Endothelial cell of umbilical vein (primary cell): ENCODE measurements around the gene SPDYE3. TPM values are rescaled to one million over a fixed set of nuclear protein-coding genes. Genes with fewer than 3 reads are reported as not detected.

Source experiments
- BruUV-seq: library from RNA; stranded (reverse); fragments of 400-500 nt; replicated peaks from 2 replicates; lab custom pipeline; 2021; lab: Mats Ljungman, UMichigan
- CTCF ChIA-PET: fragments of 300-600, 350-600 bp; sonication (Branson Sonifier 250); formaldehyde crosslinking; loops from one replicate; lab custom pipeline; 2021; ENCODE audit warnings: antibody characterized with exemption, inconsistent platforms; lab: Charles Lee
- POLR2A ChIA-PET: fragments of 300-600, 350-600 bp; sonication (Branson Sonifier 250); formaldehyde crosslinking; loops from one replicate; lab custom pipeline; 2021; ENCODE audit warnings: antibody characterized with exemption, inconsistent platforms; lab: Charles Lee
- DNase-seq: peaks from one replicate; pipeline ENCODE4 v3.0.0-alpha.2; 2011; ENCODE audit warnings: low read depth, low spot score
- FAIRE-seq: peaks from 2 replicates; lab custom pipeline; 2011; peaks lifted over from hg19 to GRCh38; lab: Jason Lieb, UNC
- H2AFZ ChIP-seq: 2 replicates; pipeline ENCODE4 v1.6.0; 2012; ENCODE audit warnings: low read depth, low read length, control low read depth, inconsistent platforms
- H3K27ac ChIP-seq: 2 replicates; pipeline ENCODE4 v1.5.1; 2011; ENCODE audit warnings: low read depth, mild to moderate bottlenecking, control low read depth, low read length, moderate library complexity; ENCODE audit not compliant: insufficient read depth
- H3K27me3 ChIP-seq, 2 experiments: 2 replicates each; pipeline versions ENCODE4 v1.6.0 to v1.6.1; 2011; ENCODE audit warnings: low read length in 2 of 2, mixed read lengths in 1 of 2; ENCODE audit not compliant: control insufficient read depth in 2 of 2, insufficient read depth in 2 of 2
- H3K36me3 ChIP-seq, 2 experiments: 2 replicates in 1 of 2; 3 replicates in 1 of 2; pipeline ENCODE4 v1.5.1; 2011; ENCODE audit warnings: low read length in 2 of 2, mild to moderate bottlenecking in 1 of 2, moderate library complexity in 1 of 2; ENCODE audit not compliant: control insufficient read depth in 2 of 2, insufficient read depth in 2 of 2; ENCODE audit errors: extremely low read depth in 1 of 2
- H3K4me1 ChIP-seq: 3 replicates; pipeline ENCODE4 v1.5.1; 2011; ENCODE audit warnings: mild to moderate bottlenecking, low read length; ENCODE audit not compliant: control insufficient read depth, insufficient read depth; ENCODE audit errors: extremely low read depth
- H3K4me2 ChIP-seq: 2 replicates; pipeline ENCODE4 v1.6.1; 2011; ENCODE audit warnings: low read length, control low read depth, mixed read lengths; ENCODE audit not compliant: insufficient read depth
- H3K4me3 ChIP-seq, 3 experiments: fragments of 200-600 bp in 1 of 3; sonication (generic), shearing (Covaris generic) in 1 of 3; replicated peaks in 1 of 3; 2 replicates each; pipeline ENCODE4 v1.5.1; 2011 to 2016; ENCODE audit warnings: control low read depth in 3 of 3, low read length in 3 of 3, mild to moderate bottlenecking in 2 of 3, inconsistent platforms in 1 of 3, low read depth in 1 of 3, moderate library complexity in 1 of 3; ENCODE audit not compliant: insufficient read depth in 1 of 3
- H3K79me2 ChIP-seq: 2 replicates; pipeline ENCODE4 v1.6.0; 2012; ENCODE audit warnings: low read length, inconsistent platforms; ENCODE audit not compliant: control insufficient read depth, insufficient read depth
- H3K9ac ChIP-seq: replicated peaks from 2 replicates; pipeline ENCODE3; 2011; ENCODE audit warnings: low read length, control low read depth; ENCODE audit not compliant: insufficient read depth; ENCODE audit errors: extremely low read depth
- H3K9me1 ChIP-seq: replicated peaks from 3 replicates; pipeline ENCODE4 v1.6.0; 2011; ENCODE audit warnings: mild to moderate bottlenecking, low read length; ENCODE audit not compliant: control insufficient read depth, insufficient read depth; ENCODE audit errors: extremely low read depth
- H3K9me3 ChIP-seq: replicated peaks from 2 replicates; pipeline ENCODE4 v1.5.1; 2012; ENCODE audit warnings: low read length, inconsistent platforms; ENCODE audit not compliant: control insufficient read depth, insufficient read depth
- H4K20me1 ChIP-seq: replicated peaks from 2 replicates; pipeline ENCODE3; 2011; ENCODE audit warnings: mild to moderate bottlenecking, low read length; ENCODE audit not compliant: control insufficient read depth, insufficient read depth; ENCODE audit errors: extremely low read depth
- CTCF ChIP-seq, 2 donors: IDR thresholded peaks; 1 replicate in 1 of 2; 2 replicates in 1 of 2; pipeline ENCODE4 v1.5.1; 2011; ENCODE audit warnings: low read length in 2 of 2, mild to moderate bottlenecking in 2 of 2, moderate library complexity in 2 of 2, control low read depth in 1 of 2, inconsistent platforms in 1 of 2, low read depth in 1 of 2; ENCODE audit not compliant: insufficient read depth in 1 of 2; ENCODE audit errors: extremely low read depth in 1 of 2
- EZH2 ChIP-seq: IDR thresholded peaks from 2 replicates; pipeline ENCODE4 v1.6.1; 2012; ENCODE audit warnings: borderline replicate concordance, low read depth, mild to moderate bottlenecking, moderate library complexity, low read length, inconsistent platforms; ENCODE audit not compliant: severe bottlenecking
- FOS ChIP-seq: IDR thresholded peaks from 2 replicates; pipeline ENCODE4 v1.6.1; 2011; ENCODE audit warnings: mild to moderate bottlenecking, low read length, moderate library complexity, borderline replicate concordance; ENCODE audit not compliant: insufficient read depth
- GATA2 ChIP-seq: IDR thresholded peaks from 2 replicates; pipeline ENCODE4 v1.7.0; 2011; ENCODE audit warnings: low read depth, mild to moderate bottlenecking, moderate library complexity, mixed read lengths, low read length; ENCODE audit not compliant: insufficient read length, insufficient read depth
- JUN ChIP-seq: IDR thresholded peaks from 2 replicates; pipeline ENCODE4 v1.6.1; 2011; ENCODE audit warnings: borderline replicate concordance, low read depth; ENCODE audit not compliant: insufficient read length, insufficient read depth
- MAX ChIP-seq: IDR thresholded peaks from 2 replicates; pipeline ENCODE4 v1.6.1; 2011; ENCODE audit not compliant: insufficient read depth, insufficient read length
- MYC ChIP-seq: IDR thresholded peaks from one replicate; pipeline ENCODE4 v1.6.1; 2011; ENCODE audit warnings: mild to moderate bottlenecking, low read depth, low read length
- POLR2A ChIP-seq: IDR thresholded peaks from 2 replicates; pipeline ENCODE4 v1.6.1; 2012; ENCODE audit warnings: low read depth, mild to moderate bottlenecking, control low read depth, low read length
- POLR2AphosphoS5 ChIP-seq: IDR thresholded peaks from 2 replicates; pipeline ENCODE4 v1.6.1; 2012; ENCODE audit warnings: low read depth, mild to moderate bottlenecking, control low read depth, low read length, moderate library complexity; ENCODE audit not compliant: insufficient read depth
- dilution Hi-C: fragments of 300-500 bp; cut with MboI; formaldehyde crosslinking; loops from one replicate; pipeline ENCODE4 v1.15.0; 2019; ENCODE audit warnings: low sequenced_read_pairs; ENCODE audit not compliant: extremely low pct_ligation_motif_present
- intact Hi-C: fragments of 100-400 bp; cut with micrococcal nuclease; formaldehyde crosslinking; loops from one replicate; pipeline ENCODE4 v1.10.0; 2022
- polyA plus RNA-seq, 4 experiments: library from polyadenylated mRNA; depleted of rRNA in 3 of 4; stranded (reverse) in 3 of 4; unstranded in 1 of 4; fragments of >200 nt; gene quantifications; 2 replicates each; pipeline versions ENCODE4 v1.2.1 to v1.2.3, GENCODE V29; 2011 to 2012; ENCODE audit warnings: missing spikeins in 1 of 4
- total RNA-seq: library from RNA; stranded (reverse); gene quantifications from 2 replicates; pipeline ENCODE4 v1.2.3, GENCODE V29; 2021

Gene SPDYE3
- total and polyA plus RNA-seq, 2 donors (not counting 3 experiments of a cell fraction or from before 2014, with no cell fraction given): not detected

GRCh38 chr7:100348805-100349204 is 41.3 kb downstream of the SPDYE3 start:
- Histone ChIP-seq H3K9ac (no peak overlapping the region), H3K4me1 (peaks cover 4% of the 10 kb centered on the region), H3K9me1 (no peaks in the 10 kb centered on the region), H3K27me3 (no peaks in the 10 kb centered on the region), H3K79me2 (peaks cover 2% of the 10 kb centered on the region), H3K4me2 (no peak overlapping the region), H2AFZ (no peak overlapping the region), H3K4me3 (no peak overlapping the region), H3K27ac (no peak overlapping the region), H3K9me3 (no peaks in the 10 kb centered on the region), H4K20me1 (no peaks in the 10 kb centered on the region), H3K36me3 (peaks cover 26 to 40% of the 10 kb centered on the region in 2 experiments)
- FAIRE-seq: no peak
- TF ChIP-seq MAX (no peak), POLR2AphosphoS5 (no peak), FOS (no peak), EZH2 (no peak), MYC (no peak), POLR2A (no peak), CTCF (IDR thresholded peaks at IDR 0.05; ENCODE audit: extremely low read depth in 1 of 2, insufficient read depth in 1 of 2, low read depth in 1 of 2, low read length in 2 of 2) (no peak), GATA2 (no peak), JUN (no peak)
- no TSS peak for BruUV-seq
- CTCF ChIA-PET: no interaction called here
- POLR2A ChIA-PET: no interaction called here
- dilution Hi-C loops: no loop called here
- intact Hi-C loops: loop anchor here (10.0 kb wide), 1 partner anchor 74 kb away; no protein-coding TSS in a partner anchor
- no peak for DNase-seq
